AG10803 (cell line): ENCODE results near the gene CHMP4B.

Source experiments
- DNase-seq: peaks from one replicate; pipeline ENCODE4 v3.0.0; 2010; ENCODE audit warnings: low read depth
- H3K4me3 ChIP-seq: 2 replicates; pipeline ENCODE4 v1.5.1; 2011; ENCODE audit warnings: mild to moderate bottlenecking, low read length, control low read depth
- CTCF ChIP-seq: conservative IDR thresholded peaks from 2 replicates; pipeline ENCODE4 v1.5.1; 2011; ENCODE audit warnings: mild to moderate bottlenecking, low read length, control low read depth, inconsistent platforms

The CHMP4B gene

GRCh38 chr20:33900521-33901131 is 89.5 kb downstream of the CHMP4B start:
- no peak for TF ChIP-seq CTCF
- DNase-seq, result no peak
- no peak overlapping the region for H3K4me3 ChIP-seq

- no peak for TF ChIP-seq CTCF
- H3K4me3 ChIP-seq, result no peak overlapping the region
- DNase-seq, result no peak
These were observed 90.0 kb downstream of the CHMP4B start for GRCh38 chr20:33901132-33901523.

- no peak for TF ChIP-seq CTCF
- DNase-seq, result no peak
- no peak overlapping the region for H3K4me3 ChIP-seq
These were observed 90.9 kb downstream of the CHMP4B start for GRCh38 chr20:33902011-33902410.
